ENCODE data around the gene RNF169.

RNF169 gene

GRCh38 chr11:74826901-74827300 is 78.3 kb downstream of the RNF169 start:
- DNase-seq = no peak

GRCh38 chr11:74837191-74837590 is 88.5 kb downstream of the RNF169 start:
- DNase-seq = no peak

GRCh38 chr11:74838188-74838587 is 89.5 kb downstream of the RNF169 start:
- DNase-seq = no peak

GRCh38 chr11:74839446-74839845 is 90.8 kb downstream of the RNF169 start:
- no peak for DNase-seq

- no peak for DNase-seq
Observed at GRCh38 chr11:74839971-74840370, 91.3 kb downstream of the RNF169 start.

GRCh38 chr11:74840486-74840885 is 91.8 kb downstream of the RNF169 start:
- DNase-seq = no peak

GRCh38 chr11:74842967-74843366 is 94.3 kb downstream of the RNF169 start:
- DNase-seq = no peak

- no peak for DNase-seq
Observed at GRCh38 chr11:74844072-74844471, 95.4 kb downstream of the RNF169 start.

- DNase-seq = no peak
Observed at GRCh38 chr11:74844865-74845264, 96.2 kb downstream of the RNF169 start.

- no peak for DNase-seq
Observed at GRCh38 chr11:74845978-74846517, 97.4 kb downstream of the RNF169 start.

- no peak for DNase-seq
Observed at GRCh38 chr11:74846770-74847169, 98.1 kb downstream of the RNF169 start.

- no peak for DNase-seq
Observed at GRCh38 chr11:74847395-74847794, 98.7 kb downstream of the RNF169 start.

GRCh38 chr11:74847895-74848294 is 99.2 kb downstream of the RNF169 start:
- DNase-seq = no peak

GRCh38 chr11:74849525-74850391 is 101.1 kb downstream of the RNF169 start:
- no peak for DNase-seq

GRCh38 chr11:74853223-74853622 is 104.6 kb downstream of the RNF169 start:
- no peak for DNase-seq

- no peak for DNase-seq
Observed at GRCh38 chr11:74860743-74861142, 112.1 kb downstream of the RNF169 start.

- no peak for DNase-seq
Observed at GRCh38 chr11:74863410-74863809, 114.8 kb downstream of the RNF169 start.

GRCh38 chr11:74866557-74866956 is 117.9 kb downstream of the RNF169 start:
- DNase-seq = no peak

- no peak for DNase-seq
Observed at GRCh38 chr11:74870485-74870884, 121.8 kb downstream of the RNF169 start.

- no peak for DNase-seq
Observed at GRCh38 chr11:74871037-74871436, 122.4 kb downstream of the RNF169 start.

GRCh38 chr11:74877132-74877531 is 128.5 kb downstream of the RNF169 start:
- DNase-seq = no peak
